ENCODE results near the gene CYB561D2. TPM values are rescaled to one million over a fixed set of nuclear protein-coding genes. Genes with fewer than 3 reads are reported as not detected.
A peak's percentile ranks its signal among the peaks of the same experiment; 100 is the strongest.

Gene CYB561D2
- total RNA-seq, 1 experiment from 2014 or later = 9.5 TPM

DNA sequence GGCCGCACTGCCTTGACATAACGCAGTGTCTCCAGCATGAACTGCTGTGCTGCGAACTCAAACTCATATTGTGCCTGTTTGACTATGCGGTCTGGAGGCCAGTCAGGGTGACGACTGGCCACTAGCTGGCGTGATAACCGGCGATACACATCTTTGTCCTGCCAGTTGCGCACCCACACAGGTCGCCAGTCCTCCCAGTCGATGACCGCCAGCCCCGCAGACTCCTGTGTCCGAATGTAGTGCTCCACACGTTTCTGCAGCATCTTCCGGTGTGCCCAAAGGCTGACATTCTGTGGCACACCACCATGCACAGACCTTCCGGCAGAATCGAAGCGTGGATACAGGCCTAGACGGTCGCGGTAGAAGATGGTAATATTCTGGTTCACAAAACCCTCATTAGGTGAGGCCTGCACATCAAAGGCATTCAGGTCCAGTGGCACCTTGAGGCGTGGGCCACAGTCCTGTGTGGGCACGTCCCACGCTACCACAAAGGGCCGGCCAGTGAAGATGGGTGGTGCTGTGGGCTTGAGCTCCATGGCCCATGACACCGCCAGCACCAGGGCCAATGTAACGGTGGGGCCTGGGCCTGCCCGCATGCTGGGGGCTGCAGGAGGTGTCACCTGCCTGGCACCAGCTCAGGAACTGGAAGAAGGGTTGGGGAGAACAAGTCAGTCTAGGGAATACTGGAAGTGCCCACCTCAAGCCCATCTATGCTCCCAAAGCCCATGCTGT lies 30.6 kb upstream of the CYB561D2 start:
- BruUV-seq (replicated peaks) = no TSS peak
- POLR2A ChIA-PET = interaction anchor here (1.9 kb wide), 1 partner anchor 28 kb away, joined by 4 read pairs; the partner anchor contains the start of gene IFRD2

More for the DNA sequence above, 30.6 kb upstream of the CYB561D2 start:
- peak overlapping the region; percentile 92 for H3K4me2 ChIP-seq (ENCODE audit: low read length)
- peak overlapping the region; percentile 93 for H3K27ac ChIP-seq (ENCODE audit: low read depth, low read length)
- H3K9ac ChIP-seq (ENCODE audit: low read length) = peak overlapping the region; percentile 88
- TF ChIP-seq TCF7L2 (IDR thresholded peaks at IDR 0.05; ENCODE audit: borderline replicate concordance, extremely low read depth, insufficient read depth, insufficient read length) (peak; percentile 17), CEBPB (IDR thresholded peaks at IDR 0.05; ENCODE audit: low read depth) (no peak), SRF (IDR thresholded peaks at IDR 0.05; ENCODE audit: low read depth) (no peak), ZFX (IDR thresholded peaks at IDR 0.05) (no peak)
- TF ChIP-seq, protein P1, sequence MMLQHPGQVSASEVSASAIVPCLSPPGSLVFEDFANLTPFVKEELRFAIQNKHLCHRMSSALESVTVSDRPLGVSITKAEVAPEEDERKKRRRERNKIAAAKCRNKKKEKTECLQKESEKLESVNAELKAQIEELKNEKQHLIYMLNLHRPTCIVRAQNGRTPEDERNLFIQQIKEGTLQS (IDR thresholded peaks at IDR 0.05) = no peak
- TF ChIP-seq, protein P2, sequence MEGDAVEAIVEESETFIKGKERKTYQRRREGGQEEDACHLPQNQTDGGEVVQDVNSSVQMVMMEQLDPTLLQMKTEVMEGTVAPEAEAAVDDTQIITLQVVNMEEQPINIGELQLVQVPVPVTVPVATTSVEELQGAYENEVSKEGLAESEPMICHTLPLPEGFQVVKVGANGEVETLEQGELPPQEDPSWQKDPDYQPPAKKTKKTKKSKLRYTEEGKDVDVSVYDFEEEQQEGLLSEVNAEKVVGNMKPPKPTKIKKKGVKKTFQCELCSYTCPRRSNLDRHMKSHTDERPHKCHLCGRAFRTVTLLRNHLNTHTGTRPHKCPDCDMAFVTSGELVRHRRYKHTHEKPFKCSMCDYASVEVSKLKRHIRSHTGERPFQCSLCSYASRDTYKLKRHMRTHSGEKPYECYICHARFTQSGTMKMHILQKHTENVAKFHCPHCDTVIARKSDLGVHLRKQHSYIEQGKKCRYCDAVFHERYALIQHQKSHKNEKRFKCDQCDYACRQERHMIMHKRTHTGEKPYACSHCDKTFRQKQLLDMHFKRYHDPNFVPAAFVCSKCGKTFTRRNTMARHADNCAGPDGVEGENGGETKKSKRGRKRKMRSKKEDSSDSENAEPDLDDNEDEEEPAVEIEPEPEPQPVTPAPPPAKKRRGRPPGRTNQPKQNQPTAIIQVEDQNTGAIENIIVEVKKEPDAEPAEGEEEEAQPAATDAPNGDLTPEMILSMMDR (IDR thresholded peaks at IDR 0.05 in 2 of 3, conservative IDR thresholded peaks at IDR 0.05 in 1 of 3; ENCODE audit: borderline replicate concordance in 1 of 3, insufficient read depth in 1 of 3, low read depth in 2 of 3, low read length in 2 of 3) = peak in 2 of 3 experiments; percentile 21 to 41; a peak in 3 of 6 replicates
- H3K4me1 ChIP-seq (ENCODE audit: control insufficient read depth in 1 of 2, insufficient read depth in 2 of 2, low read length in 2 of 2) = peaks cover 64 to 90% of the 10 kb centered on the region in 2 experiments
- peaks cover 46% of the 10 kb centered on the region for H3K79me2 ChIP-seq (ENCODE audit: insufficient read depth, low read length)
- no peaks in the 10 kb centered on the region for H4K20me1 ChIP-seq (ENCODE audit: insufficient read depth)
- intact Hi-C loops (cut with micrococcal nuclease) = no loop called here
- peak overlapping the region; percentile 64 to 92 for H3K4me3 ChIP-seq (replicated peaks in 1 of 2; ENCODE audit: low read depth in 1 of 2, low read length in 2 of 2)
- no peaks in the 10 kb centered on the region for H3K27me3 ChIP-seq (ENCODE audit: insufficient read depth, low read length)
- no peak overlapping the region for H2AFZ ChIP-seq (ENCODE audit: low read depth, low read length, poor library complexity, severe bottlenecking)
- H3K9me2 ChIP-seq (ENCODE audit: insufficient read depth) = no peaks in the 10 kb centered on the region
- H3K36me3 ChIP-seq (ENCODE audit: control insufficient read depth in 1 of 2, insufficient read depth in 2 of 2, low read length in 2 of 2) = peaks cover 4 to 19% of the 10 kb centered on the region in 2 experiments; a peak in 1 of 4 replicates
- DNase-seq (ENCODE audit: low read depth, low spot score) (no peak), ATAC-seq (no peak)
- CTCF ChIA-PET = no interaction called here
- RAD21 ChIA-PET (ENCODE audit: low non-redundant PET in 1 of 2, low total read pairs in 2 of 2, uncharacterized antibody in 2 of 2, unreplicated experiment in 2 of 2) = interaction anchor here in 1 of 2 experiments (1.7 kb wide), 1 partner anchor 21 kb away, joined by 5 read pairs; the partner anchor contains the start of genes HYAL3 and NAA80
- no peaks in the 10 kb centered on the region for H3K9me3 ChIP-seq (ENCODE audit: control insufficient read depth in 1 of 2, insufficient read depth in 1 of 2, low read depth in 1 of 2, low read length in 2 of 2)

Measured in HCT116 (cell line).